Measurements from ENCODE around the gene BRCC3. TPM values are rescaled to one million over a fixed set of nuclear protein-coding genes. Genes with fewer than 3 reads are reported as not detected.

The BRCC3 gene
- total and polyA plus RNA-seq, 2 of the 13 experiments (the other 11 are each of a cell fraction or from before 2014, with no cell fraction given), result 19.8 to 24.3 TPM

GRCh38 chrX:155026727-155027508, 44.4 kb upstream of the BRCC3 start, which contains the start of gene FUNDC2 (continued):
- no peak for TF ChIP-seq PAX8 (CRISPR knock-in tag; IDR thresholded peaks at IDR 0.05; ENCODE audit: borderline replicate concordance)
- TF ChIP-seq, protein P1, sequence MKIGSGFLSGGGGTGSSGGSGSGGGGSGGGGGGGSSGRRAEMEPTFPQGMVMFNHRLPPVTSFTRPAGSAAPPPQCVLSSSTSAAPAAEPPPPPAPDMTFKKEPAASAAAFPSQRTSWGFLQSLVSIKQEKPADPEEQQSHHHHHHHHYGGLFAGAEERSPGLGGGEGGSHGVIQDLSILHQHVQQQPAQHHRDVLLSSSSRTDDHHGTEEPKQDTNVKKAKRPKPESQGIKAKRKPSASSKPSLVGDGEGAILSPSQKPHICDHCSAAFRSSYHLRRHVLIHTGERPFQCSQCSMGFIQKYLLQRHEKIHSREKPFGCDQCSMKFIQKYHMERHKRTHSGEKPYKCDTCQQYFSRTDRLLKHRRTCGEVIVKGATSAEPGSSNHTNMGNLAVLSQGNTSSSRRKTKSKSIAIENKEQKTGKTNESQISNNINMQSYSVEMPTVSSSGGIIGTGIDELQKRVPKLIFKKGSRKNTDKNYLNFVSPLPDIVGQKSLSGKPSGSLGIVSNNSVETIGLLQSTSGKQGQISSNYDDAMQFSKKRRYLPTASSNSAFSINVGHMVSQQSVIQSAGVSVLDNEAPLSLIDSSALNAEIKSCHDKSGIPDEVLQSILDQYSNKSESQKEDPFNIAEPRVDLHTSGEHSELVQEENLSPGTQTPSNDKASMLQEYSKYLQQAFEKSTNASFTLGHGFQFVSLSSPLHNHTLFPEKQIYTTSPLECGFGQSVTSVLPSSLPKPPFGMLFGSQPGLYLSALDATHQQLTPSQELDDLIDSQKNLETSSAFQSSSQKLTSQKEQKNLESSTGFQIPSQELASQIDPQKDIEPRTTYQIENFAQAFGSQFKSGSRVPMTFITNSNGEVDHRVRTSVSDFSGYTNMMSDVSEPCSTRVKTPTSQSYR (CRISPR knock-in tag; IDR thresholded peaks at IDR 0.05; ENCODE audit: borderline replicate concordance), result no peak
- no peak for TF ChIP-seq ZC3H4 (CRISPR knock-in tag; IDR thresholded peaks at IDR 0.05; ENCODE audit: borderline replicate concordance)
- no peak; the same call in 1 of the 2 replicates for TF ChIP-seq SOX5 (CRISPR knock-in tag; IDR thresholded peaks at IDR 0.05; ENCODE audit: borderline replicate concordance)
- TF ChIP-seq, protein P2, sequence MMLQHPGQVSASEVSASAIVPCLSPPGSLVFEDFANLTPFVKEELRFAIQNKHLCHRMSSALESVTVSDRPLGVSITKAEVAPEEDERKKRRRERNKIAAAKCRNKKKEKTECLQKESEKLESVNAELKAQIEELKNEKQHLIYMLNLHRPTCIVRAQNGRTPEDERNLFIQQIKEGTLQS (CRISPR knock-in tag; IDR thresholded peaks at IDR 0.05), result no peak
- no peak for TF ChIP-seq CBX1 (IDR thresholded peaks at IDR 0.05; ENCODE audit: low read depth)
- TF ChIP-seq ZNF792 (CRISPR knock-in tag; IDR thresholded peaks at IDR 0.05), result no peak
- TF ChIP-seq, protein P3, sequence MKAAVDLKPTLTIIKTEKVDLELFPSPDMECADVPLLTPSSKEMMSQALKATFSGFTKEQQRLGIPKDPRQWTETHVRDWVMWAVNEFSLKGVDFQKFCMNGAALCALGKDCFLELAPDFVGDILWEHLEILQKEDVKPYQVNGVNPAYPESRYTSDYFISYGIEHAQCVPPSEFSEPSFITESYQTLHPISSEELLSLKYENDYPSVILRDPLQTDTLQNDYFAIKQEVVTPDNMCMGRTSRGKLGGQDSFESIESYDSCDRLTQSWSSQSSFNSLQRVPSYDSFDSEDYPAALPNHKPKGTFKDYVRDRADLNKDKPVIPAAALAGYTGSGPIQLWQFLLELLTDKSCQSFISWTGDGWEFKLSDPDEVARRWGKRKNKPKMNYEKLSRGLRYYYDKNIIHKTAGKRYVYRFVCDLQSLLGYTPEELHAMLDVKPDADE (CRISPR knock-in tag; IDR thresholded peaks at IDR 0.05), result no peak
- no peak for TF ChIP-seq HMGXB3 (CRISPR knock-in tag; IDR thresholded peaks at IDR 0.05; ENCODE audit: borderline replicate concordance)
- no peak for TF ChIP-seq STAG1 (CRISPR knock-in tag; IDR thresholded peaks at IDR 0.05)
- TF ChIP-seq SP140L (CRISPR knock-in tag; IDR thresholded peaks at IDR 0.05; ENCODE audit: borderline replicate concordance), result no peak
- TF ChIP-seq ZFP41 (CRISPR knock-in tag; IDR thresholded peaks at IDR 0.05; ENCODE audit: borderline replicate concordance), result no peak
- no peak for TF ChIP-seq ZNF34 (CRISPR knock-in tag; IDR thresholded peaks at IDR 0.05; ENCODE audit: borderline replicate concordance)
- TF ChIP-seq, protein P4, sequence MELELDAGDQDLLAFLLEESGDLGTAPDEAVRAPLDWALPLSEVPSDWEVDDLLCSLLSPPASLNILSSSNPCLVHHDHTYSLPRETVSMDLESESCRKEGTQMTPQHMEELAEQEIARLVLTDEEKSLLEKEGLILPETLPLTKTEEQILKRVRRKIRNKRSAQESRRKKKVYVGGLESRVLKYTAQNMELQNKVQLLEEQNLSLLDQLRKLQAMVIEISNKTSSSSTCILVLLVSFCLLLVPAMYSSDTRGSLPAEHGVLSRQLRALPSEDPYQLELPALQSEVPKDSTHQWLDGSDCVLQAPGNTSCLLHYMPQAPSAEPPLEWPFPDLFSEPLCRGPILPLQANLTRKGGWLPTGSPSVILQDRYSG (CRISPR knock-in tag; IDR thresholded peaks at IDR 0.05), result no peak
- no peak for TF ChIP-seq ELF3 (CRISPR knock-in tag; IDR thresholded peaks at IDR 0.05)
- TF ChIP-seq, protein P5, sequence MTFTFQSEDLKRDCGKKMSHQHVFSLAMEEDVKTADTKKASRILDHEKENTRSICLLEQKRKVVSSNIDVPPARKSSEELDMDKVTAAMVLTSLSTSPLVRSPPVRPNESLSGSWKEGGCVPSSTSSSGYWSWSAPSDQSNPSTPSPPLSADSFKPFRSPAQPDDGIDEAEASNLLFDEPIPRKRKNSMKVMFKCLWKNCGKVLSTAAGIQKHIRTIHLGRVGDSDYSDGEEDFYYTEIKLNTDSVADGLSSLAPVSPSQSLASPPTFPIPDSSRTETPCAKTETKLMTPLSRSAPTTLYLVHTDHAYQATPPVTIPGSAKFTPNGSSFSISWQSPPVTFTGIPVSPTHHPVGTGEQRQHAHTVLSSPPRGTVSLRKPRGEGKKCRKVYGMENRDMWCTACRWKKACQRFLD (CRISPR knock-in tag; IDR thresholded peaks at IDR 0.05; ENCODE audit: borderline replicate concordance), result no peak
- no peak for TF ChIP-seq NFATC3 (CRISPR knock-in tag; IDR thresholded peaks at IDR 0.05)
- TF ChIP-seq TCF7 (IDR thresholded peaks at IDR 0.05; ENCODE audit: low read depth), result peak; percentile 59
- TF ChIP-seq FOXA1 (IDR thresholded peaks at IDR 0.05), result no peak
- TF ChIP-seq FOXA1 (CRISPR knock-in tag; IDR thresholded peaks at IDR 0.05), result no peak

Data from HepG2 (cell line).